LHCN-M2 (cell line): ENCODE measurements around the gene SET. TPM values are rescaled to one million over a fixed set of nuclear protein-coding genes. Genes with fewer than 3 reads are reported as not detected.

ENCODE experiments used
- DNase-seq: peaks from one replicate; pipeline ENCODE4 v3.0.0-alpha.2; 2012; ENCODE audit warnings: low read depth
- total RNA-seq: library from RNA; depleted of rRNA; stranded (reverse); fragments of >200 nt; gene quantifications from 2 replicates; pipeline ENCODE4 v1.2.3, GENCODE V29; 2014; rRNA removed

The SET gene
- total RNA-seq, 1 experiment from 2014 or later, result 454 TPM

DNA sequence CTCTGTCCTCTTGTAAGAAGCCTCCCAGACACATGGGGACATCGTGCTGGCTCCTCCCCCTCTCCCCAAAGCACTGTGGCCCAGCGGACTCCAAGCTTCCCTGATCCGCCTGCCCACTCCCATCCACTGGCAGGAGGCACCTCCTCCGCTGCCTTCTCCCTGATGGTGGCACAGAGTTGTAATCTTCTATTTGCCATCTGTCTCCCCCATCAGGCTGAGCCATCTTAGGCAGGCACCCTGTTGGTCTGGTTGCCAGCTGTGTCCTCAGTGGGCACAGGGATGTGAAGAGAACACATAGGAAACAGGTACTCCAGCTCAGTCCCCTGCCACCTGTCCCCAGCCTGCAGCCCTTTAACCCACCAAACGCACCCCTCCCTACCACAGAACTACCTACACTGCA, 40.3 kb downstream of the SET start:
- DNase-seq, result no peak

GRCh38 chr9:128729766-128730517, 40.9 kb downstream of the SET start:
- DNase-seq, result no peak

DNA sequence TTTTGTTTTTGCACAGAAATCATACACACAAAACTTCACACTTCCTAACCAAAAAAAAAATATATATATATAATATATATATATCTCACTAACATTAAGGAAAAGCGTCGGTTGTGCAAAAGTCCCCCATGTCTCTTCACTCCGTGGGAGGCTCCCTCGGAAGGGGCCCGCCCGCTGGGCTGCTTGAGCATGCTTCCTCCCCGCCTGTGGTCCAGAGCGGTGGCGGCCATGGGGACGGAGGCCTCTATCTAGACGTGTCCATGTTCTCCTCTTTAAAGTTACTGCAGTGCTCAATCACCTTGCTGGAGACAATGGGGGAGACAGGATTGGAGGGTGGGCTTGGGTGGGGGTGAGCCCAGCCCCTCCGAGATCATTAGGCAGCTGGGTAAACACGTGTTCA, 42.1 kb downstream of the SET start:
- DNase-seq, result no peak

DNA sequence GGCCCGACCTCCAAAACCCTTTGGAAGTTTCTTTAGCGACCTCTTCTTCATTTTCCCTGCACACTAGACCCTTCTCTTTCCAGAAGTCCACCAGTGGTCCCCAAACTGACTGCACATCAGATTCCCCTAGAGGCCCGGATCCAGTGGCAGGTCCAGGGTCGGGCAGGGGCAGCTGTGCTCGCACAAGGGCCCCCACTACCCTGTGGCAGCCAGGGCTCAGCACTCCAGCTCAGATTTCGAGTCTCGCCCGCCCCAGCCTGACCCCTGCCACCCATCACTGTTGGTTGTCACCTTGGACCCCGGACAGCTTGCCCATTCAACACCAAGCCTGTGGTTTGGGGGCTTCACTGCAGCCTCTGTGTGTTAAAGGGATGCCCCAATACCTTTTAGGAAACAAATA, 42.7 kb downstream of the SET start:
- no peak for DNase-seq

- DNase-seq, result no peak
Observed at GRCh38 chr9:128732576-128732975, 43.6 kb downstream of the SET start.

DNA sequence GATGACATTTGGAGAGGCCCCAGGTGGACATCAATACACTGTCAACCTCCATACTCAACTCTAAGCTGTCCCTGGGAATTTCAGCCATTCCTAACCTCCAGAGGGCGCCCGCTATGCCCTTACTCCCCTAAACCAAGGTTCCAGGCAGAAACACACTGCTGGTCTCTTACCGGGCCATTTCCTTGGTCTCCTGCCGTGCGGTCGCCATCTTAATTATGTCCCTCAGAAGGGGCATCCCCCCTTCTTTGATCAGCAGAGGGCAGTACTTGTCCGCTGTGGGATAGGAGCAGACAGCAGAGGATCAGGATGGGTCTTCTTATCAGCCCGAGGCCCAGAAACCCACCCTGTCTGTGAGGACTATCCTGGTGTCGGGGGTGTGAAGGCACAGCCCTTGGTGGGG, 44.2 kb downstream of the SET start:
- peak; percentile 85 for DNase-seq

GRCh38 chr9:128735373-128735772, 46.4 kb downstream of the SET start:
- peak; percentile 36 for DNase-seq

DNA sequence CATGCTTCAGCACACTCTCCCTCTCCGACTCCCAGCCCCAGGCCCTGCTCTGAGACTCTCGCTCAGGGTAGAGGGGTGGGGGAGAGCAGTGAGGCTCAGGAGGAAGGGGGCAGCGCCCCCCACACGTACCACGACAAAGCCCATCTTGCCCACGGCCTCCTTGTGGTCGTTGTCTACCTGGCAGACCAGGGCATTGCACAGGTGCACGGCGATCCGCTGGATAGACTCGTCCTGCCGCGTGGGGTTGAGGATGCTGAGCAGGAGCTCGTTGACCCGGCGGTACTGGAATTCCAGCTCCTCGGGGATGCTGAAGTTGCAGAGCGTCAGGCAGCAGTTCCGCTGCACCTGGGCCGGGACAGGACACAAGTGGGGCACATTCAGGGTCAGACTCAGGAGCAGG, 53.4 kb downstream of the SET start:
- no peak for DNase-seq

DNA sequence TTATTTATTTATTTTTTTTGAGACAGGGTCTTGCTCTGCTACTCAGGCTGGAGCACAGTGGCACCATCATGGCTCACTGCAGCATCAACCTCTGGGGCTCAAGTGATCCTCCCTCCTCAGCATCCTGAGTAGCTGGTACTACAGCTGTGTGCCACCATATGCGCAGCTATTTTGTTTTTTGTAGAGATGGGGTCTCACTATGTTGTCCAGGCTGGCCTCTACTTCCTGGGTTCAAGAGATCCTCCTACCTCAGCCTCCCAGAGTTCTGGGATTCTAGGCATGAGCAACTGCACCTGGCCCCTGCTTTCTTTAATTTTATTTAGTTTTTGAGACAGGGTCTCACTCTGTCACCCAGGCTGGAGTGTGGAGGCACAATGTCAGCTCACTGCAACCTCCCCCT, 54.4 kb downstream of the SET start:
- no peak for DNase-seq

Other genes with a start within 250 kb of the SET start
- gene ODF2, start 233.2 kb upstream of the SET start, total RNA-seq, result 55.2 and 63.3 TPM in 2 replicates
- 50.1 and 53.2 TPM in 2 replicates for gene GLE1, start 184.5 kb upstream of the SET start, total RNA-seq
- gene SPTAN1, start 136.6 kb upstream of the SET start, total RNA-seq, result 169 and 208 TPM in 2 replicates
- gene DYNC2I2, start 32.4 kb upstream of the SET start, total RNA-seq, result 160 and 162 TPM in 2 replicates
- 4.2 and 4.4 TPM in 2 replicates for gene PKN3, start 13.3 kb downstream of the SET start, total RNA-seq
- 60.5 and 64.6 TPM in 2 replicates for gene ZDHHC12, start 34.9 kb downstream of the SET start, total RNA-seq
- 24.2 and 24.5 TPM in 2 replicates for gene ZER1, start 82.7 kb downstream of the SET start, total RNA-seq
- 17.6 and 28.1 TPM in 2 replicates for gene TBC1D13, start 98.0 kb downstream of the SET start, total RNA-seq
- 30.5 and 48.3 TPM in 2 replicates for gene ENDOG, start 129.3 kb downstream of the SET start, total RNA-seq
- 29.9 and 32.1 TPM in 2 replicates for gene SPOUT1, start 140.6 kb downstream of the SET start, total RNA-seq
- 9.6 and 9.8 TPM in 2 replicates for gene KYAT1, start 192.7 kb downstream of the SET start, total RNA-seq
- gene LRRC8A, start 192.9 kb downstream of the SET start, total RNA-seq, result 42.3 and 46.8 TPM in 2 replicates
- 17.3 and 19.5 TPM in 2 replicates for gene PHYHD1, start 231.8 kb downstream of the SET start, total RNA-seq